Measurements from ENCODE around the gene MCC.
A peak's percentile ranks its signal among the peaks of the same experiment; 100 is the strongest.
"Not testable (repeated sequence)": the region's sequence is repeated elsewhere in the genome, so short reads cannot be mapped to it uniquely, and the experiment has no call there.

MCC gene

DNA sequence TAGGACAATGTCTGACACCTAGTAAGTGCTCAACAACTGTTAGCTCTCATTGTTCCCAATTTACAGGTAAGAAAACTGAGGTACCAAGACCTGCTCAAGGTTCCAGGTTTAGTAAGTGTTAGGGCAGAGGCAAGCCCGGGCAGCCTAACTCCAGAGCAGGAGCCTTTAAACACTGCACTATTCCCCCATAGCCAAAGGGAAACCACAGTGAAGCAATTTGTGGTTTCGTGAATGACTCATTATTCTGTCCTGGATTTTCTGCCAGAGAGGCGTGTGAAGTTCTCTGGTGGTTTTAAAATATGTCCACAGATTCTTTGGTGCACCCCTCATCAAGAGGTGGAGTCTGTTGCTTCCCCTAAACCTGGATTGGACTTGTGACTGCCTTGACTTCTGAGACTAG lies 1.0 kb upstream of the MCC start:
- peak; percentile 11 for DNase-seq

DNA sequence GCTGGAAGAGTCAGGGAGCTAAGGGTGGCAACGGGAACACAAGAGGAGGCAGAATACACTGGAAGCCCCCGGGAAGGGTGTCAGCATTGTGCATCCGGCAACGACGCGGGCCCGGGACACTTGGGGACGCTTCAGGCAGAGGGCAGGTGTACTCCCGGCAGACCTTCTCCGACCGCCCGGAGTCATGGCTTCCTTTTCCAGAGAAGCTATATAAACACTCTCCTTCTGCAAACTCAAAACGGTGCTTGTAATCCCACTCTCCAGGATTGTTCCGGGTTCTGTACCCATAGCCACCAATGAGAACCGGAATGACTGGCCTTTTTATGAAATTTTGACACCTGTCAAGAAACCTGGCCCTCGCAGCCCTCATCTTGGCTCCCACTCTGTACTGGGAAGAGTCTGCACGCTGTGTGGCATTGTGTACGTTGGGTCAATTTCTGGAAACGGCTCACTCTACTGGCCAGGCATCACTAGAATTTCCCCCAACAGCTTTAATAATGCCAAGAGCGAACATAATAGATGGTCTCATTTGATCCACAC lies 462 bp upstream of the MCC start:
- DNase-seq, result no peak

DNA sequence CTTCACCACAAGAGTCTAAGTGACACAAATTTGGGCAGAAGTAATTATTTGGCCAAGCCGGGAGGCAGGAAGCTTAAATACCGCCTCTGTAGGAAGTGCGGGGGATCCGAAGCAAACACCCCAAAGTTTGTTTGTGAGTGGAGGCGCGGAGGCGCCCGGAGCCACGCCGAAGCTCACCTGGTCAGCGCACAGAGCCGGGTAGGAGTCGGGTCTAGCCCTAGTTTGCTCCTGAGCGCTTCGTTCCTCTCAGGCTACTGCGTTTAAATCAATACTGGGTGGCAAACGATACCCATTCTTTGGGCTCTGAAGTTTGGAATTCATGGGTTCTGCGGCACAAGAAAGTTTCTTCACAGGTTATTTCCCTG lies 855 bp downstream of the MCC start:
- DNase-seq, result peak; percentile 6

DNA sequence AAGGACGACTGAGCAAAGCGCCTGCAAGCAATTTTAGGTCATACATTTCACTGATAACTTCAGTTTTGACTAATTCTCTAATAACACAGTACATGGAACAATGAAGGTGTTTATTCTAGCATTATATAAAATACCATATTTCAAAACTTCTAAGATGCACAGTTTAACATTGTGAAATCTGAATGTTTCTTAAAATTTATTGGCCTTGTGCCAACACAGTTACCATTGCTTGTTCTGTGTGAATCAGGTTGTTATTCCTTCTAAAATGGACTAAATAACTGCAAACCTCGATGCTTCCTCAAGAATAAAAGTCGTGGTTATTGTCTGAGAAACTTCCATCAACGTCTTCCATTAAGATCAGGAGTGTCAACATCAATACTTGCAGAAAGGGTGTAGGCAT lies 8.0 kb downstream of the MCC start:
- DNase-seq, result no peak

DNA sequence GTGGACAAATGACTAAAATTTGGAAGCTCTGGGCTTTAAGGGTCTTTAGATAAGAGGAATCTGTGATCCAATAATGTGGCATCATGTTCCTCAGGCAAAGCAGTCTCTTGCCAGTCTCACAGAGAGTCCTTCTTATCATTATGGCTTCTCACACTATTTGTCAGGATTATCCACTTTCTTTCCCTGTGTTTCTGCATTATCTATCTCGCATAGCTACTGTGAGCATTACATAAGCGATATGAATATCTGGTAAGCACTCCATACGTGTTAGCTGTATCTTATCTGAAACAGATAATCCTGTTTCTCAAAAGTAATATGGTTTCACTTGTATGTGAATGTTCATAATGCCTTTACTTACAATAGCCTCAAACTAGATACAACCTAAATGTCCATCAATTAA lies 9.6 kb downstream of the MCC start:
- no peak for DNase-seq

DNA sequence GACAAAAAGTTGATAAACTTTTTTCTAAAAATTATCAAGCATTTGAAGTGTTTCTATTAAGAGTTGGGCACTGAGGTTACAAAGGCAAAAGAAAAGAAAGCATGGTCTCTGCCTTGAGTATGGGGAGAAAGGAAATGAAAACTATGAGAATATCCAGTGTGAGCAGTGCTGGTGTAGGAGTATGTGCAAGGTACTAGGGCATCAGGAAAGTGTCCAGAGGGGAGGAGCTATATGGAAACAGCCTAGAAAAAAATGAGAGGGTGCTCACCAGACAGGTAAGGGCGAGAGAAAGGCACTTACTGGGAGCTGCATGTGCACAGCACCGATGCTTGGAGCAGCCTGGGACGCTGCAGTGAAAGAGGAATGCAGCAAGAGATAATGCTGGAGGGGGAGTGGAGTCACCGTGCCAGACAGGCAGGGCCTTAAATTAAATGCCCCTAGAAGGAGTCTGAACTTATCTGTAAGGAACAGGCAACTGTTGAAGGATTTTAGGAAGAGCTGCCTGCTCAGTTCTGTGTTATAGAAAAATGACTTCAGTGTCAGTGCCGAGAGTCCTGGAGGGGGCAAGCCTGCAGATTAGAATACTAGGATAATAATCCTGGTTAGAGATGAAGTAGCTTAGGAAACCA lies 14.0 kb downstream of the MCC start:
- no peak for DNase-seq

DNA sequence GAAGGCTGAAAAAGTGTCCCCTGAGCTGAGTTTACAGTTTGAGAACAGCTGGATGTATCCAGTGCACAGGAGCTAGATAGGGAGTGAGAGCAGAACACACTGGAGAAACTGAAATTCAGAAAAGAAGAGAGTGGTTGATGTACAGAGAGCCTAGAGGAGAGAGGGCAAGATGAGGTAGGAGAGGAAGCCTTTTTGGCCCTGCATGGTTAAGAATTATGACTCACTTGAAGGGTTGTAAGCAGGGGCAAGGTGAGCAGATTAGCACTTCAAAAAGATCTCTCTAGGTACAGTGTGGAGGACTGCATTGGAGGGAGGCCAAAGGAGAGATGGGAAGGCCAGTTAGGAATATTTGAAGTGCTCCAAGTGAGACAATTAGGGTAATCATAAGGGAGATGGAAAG lies 25.2 kb downstream of the MCC start:
- no peak for DNase-seq

DNA sequence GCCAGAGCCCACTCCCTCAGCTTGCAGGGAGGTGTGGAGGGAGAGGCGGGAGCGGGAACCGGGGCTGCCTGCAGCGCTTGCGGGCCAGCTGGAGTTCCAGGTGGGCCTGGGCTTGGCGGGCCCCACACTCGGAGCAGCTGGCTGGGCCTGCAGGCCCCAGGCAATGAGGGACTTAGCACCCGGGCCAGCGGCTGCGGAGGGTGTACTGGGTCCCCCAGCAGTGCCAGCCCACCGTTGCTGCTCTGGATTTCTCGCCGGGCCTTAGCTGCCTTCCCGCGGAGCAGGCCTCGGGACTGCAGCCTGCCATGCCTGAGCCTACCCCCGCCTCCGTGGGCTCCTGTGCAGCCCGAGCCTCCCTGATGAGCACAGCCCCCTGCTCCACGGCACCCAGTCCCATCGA lies 31.1 kb downstream of the MCC start:
- DNase-seq, result not testable (repeated sequence)

DNA sequence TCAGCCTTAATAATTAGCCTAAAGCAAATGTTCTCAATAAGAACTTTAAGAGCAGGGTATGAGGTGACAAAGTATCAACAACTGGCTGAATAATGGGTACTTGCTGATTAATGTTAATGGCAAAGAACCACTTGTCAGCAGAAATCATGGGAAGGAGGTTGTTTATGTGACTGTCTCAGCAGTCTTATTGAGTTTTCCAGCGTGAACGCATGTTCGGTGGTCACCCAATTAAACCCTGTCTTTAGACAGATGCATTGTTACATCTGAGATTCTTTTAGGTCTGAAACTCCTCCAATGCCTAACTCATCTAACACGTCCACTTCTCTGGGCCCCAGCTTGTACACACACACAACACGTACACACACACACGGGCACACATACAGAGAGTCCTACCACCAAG lies 35.3 kb downstream of the MCC start:
- DNase-seq, result no peak

DNA sequence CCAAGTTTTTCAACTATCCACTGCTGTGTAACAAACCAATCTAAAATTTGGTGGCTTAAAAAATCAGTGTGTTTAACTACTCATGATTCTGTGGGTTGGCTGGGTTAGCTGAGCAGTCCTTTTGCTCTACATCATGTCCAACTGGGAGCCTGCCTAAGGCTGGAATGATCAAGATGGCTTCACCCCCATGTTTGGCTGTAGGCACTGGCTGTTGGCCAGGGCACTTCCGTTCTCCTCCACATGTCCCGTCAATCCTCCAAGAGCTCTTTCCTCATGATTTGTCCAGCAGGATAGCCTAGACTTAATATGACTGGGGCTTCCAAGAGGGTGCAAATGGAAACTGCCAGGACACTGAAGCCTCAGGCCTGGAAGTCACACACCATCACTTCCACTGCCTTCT lies 36.5 kb downstream of the MCC start:
- DNase-seq, result no peak

DNA sequence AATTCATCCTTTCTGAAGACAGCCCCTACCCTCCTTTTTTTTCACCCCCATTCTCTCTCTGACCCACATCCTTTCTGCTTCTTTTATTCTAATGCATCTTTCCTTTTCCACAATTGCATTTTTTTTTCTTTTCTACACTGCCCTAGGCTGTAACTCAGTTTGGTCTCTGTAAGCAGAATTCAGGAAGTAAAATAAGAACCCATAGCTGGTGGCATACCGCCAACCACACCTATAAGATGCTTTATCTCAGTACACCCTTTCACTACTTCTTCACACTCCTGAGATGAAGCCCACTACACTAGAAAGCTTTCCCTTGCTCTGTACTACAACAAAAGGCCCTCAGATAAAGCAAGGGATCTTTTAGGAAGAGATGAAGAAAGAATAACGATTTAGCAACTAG lies 37.3 kb downstream of the MCC start:
- no peak for DNase-seq

DNA sequence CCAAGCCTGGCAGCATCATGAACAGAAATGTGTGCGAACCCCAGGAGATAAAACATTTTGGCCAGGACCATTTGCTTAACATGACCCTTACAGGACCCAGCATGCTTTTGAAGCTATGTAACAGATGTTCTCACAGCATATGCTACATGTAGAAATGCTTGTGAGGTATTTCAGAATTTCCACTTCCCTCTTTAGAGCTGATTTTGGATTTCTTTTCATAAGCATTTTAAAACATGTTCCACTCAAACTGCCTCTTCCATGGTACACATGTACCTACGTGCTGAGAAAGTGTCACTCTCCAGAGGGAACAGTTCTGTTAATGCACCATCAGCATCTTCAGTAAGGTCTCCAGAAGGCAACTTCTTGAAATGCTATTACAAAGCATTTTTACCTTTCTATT lies 37.8 kb downstream of the MCC start:
- no peak for DNase-seq

DNA sequence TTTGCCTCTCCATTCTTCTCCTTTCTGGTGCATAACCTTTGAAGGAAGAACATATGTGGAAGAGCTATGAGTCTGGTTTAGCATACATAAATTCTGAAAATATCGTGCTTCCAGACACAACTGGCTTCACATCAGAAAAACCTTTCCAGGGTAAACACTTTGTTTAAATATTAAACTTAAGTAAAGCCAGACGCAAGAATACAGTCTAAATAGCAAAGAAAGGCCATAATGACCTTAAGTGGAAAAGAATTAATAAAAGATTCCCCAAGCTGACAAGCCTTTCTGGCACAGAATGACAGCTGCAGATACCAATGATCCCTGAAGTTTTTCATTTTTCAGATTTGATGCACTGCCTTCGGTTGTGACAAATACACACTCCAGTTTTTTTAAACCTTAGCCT lies 40.0 kb downstream of the MCC start:
- no peak for DNase-seq

DNA sequence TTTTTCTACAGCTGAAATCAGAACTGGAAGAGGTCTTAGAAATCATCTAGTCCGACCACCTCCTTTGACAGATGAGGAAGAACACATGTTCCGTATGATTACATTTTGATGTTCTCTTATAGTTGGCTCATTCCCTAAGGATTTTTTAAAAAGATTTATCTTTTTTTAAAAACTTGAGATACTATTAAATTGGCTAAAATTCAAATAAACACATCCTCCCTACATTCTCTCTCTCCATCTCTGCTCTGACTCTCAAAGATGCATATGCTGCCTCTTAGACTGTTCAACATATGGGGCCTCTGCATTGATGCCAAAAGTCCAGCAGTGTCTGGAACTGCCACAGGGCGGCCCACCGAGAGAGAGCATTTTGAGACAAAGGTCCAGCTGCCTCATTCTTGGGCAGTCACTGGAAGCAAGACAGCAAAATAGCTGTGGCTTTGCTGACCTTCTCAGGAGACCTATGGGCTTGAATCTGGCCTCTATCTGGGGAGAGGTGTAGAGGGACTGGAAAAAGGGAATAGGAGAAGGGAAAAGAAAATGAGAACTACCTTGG lies 40.7 kb downstream of the MCC start:
- no peak for DNase-seq

DNA sequence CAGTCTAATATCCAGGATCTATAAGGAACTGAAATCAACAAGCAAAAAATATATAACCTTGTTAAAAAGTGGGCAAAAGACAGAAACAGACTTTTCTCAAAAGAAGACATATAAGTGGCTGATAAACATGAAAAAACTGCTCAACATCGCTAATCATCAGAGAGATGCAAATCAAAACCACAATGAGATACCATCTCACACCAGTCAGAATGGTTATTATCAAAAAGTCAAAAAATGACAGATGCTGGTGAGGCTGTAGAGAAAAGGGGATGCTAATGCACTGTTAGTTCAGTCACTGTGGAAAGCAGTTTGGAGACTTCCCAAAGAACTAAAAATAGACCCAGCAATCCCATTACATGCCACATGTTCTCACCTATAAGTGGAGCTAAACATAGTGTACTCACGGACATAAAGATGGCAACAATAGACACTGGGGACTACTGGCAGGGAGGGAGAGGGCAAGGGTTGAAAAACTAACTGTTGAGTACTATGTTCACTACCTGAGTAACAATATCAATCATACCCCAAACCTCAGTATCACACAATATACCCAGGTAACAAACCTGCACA lies 41.8 kb downstream of the MCC start:
- no peak for DNase-seq

DNA sequence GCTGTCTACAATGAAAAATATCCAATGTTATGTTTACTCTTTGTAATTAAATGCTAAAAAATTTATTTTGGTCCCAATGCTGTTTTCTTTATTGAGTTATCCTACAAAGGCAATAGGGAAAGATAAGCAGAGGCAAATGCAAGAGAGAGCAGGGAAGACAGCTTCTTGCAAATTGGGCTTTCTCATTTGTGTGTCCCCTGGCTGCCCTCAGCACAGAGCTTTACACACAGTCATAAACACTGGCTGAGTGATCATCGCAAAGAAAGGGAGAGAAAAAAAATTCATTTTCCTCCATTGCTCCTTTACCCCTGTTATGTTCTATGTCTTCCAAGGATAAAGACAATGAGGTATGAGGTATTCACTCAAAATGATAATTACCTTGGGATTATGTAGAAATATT lies 51.1 kb downstream of the MCC start:
- DNase-seq, result no peak

DNA sequence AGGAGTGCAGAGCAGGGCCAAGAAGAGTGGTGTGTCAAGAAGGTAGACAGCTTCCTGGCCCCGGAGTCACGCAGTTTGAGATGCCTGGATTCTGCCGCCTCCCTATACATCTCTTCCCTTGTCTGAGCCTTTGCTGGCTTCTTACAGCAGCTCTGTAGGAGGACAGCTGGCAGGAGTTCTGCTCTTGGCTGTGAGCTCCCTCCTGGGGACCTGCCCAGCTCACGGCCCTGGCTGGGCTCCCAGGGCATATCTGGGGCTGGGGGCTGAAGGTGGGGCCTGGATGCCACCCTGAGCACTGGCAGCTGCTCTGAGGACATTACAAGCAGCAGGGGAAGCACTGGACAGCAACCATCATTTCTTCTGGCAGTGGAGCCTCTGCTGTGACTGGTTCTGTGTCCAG lies 52.7 kb downstream of the MCC start:
- no peak for DNase-seq

DNA sequence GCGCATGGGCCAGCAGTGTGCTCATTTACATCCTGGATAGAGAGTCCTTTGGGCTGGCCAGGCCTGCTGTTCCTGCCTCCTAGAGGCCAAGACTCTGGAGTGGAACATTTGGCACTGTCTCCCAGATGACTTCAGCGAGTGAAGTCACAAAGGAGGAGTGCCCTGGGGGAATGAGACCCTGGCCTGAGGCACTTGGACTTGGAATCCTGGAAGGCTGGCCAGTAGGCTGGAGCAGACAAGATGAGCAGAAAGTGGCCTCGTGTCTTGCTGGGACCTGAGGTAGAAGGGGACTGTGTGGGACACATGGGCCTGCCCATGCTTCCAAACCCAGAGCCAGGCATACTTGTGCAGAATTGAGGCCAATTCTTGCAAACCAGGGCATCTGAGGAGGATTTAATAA lies 53.4 kb downstream of the MCC start, which contains the start of gene TSSK1B:
TSSK1B (minus strand) TSS at position 101 of the 400 bp plus-strand sequence. CDS start 150 bp downstream, outside the sequence.
- no peak for DNase-seq

DNA sequence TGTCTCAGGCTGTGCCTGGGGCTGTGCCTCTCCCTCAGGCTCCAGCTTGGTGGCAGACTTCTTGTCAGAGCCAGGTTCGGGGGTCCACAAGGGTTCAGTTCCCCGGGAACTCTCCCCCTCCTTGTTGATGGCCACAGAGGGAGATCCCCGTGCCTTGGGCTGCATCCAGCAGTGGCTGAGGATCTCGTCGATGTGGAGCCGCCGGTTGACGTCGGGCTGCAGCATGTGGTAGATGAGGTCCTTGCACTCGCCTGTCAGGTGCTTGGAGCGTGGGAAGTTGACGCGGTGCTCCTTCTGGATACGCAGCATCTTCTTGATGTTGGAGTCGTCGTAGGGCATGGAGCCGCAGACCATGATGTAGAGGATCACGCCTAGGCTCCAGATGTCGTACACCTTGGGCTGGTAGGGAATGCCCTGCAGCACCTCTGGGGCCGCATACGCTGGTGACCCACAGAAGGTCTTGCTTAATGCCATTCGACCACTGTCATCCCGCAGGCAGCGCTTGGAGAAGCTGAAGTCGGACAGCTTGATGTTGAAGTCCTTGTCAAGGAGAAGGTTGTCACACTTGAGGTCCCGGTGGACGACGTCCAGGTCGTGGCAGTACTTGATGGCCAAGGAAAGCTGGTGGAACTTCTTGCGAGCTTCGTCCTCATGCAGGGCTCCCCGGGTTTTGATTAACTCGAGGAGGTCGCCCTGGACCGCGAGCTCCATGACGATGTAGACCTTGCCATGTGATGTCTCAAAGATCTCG lies 54.2 kb downstream of the MCC start:
- DNase-seq, result no peak

DNA sequence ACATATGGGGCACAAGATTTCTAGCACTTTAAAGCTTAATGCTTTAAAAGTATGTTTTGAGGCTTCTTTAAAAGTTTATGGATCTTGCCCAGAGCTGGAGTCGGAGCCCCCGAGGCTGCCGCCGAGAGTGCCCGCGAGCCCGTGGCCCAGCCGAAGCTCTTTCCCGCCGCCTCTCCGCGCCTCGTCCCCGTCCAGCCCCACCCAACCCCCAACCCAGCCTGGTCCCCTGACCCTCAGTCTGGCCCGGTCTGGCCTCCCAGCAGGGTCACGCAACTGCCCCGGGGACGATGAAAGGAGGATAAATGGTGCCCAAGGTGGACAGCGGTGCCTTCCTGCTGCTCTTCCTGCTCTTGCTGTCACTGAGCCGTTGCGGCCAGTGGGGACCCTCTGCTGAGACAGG lies 55.2 kb downstream of the MCC start:
- DNase-seq, result no peak

DNA sequence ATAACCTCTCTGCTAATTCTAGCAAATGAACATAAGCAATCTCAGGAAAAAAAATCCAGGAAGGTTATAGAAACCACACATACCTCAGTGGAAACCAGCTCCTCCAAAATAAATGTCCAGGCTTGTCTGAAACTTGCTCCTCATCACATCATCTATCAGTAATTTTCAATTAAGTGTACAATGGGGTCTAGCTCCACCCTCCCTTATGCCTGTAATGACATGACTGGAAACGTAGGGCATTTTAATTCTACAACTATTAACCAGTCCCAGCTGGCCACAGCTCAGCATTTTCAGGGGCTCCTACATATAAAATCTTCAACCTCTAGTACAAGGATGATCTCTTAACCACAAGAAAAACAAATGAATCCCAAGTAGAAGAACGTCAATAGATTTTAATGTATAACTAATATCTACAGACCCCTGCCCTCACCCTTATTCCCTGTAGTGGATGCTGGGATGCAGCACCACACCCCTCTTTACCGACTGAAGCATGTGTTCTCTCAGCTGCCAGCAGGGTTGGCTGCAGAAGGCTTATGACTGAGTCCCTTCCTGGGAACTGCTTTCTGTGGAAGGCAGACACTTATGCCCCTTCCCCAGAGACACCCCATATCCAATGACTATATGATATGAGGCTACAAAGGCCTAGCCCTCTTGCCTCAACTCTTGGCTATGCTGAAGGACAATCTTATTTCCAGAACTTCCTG lies 60.2 kb downstream of the MCC start:
- no peak for DNase-seq

DNA sequence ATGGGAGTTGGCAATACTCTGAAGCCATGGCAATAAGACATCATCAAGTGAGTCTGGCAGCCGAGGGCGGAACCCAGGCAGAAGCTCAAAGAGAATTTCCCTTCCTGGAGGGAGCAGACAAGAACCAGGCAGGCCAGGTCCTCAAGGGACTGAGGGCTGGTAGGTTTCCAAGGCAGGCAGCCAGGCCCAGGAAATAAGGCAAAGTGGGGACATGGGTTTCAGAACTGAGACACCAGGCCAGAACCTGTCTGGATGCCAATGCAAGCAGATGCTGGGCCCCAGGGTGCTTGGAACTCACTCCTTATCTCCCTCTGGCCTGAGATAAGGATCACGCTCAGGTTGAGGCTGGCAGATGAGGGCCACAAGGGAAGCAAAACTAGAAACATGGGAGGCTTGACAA lies 62.3 kb downstream of the MCC start:
- no peak for DNase-seq

DNA sequence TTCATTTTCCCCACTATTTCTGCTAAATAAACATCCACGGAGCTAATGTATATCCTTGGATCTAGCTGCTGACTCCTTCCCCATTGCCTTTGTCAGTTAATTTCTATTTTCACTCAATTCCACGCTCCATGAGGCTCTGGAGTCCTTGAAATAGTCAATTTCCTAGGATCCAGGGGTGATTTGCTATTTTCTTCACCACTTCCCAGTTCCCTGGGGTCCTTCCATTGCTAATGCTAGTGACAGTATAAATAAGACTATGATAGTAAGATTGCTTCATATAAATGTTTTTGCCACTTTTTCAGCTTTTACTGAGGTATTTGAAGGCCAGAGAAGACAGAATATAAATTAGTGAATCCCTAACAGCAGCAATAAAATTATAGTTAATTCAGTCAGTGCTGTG lies 66.6 kb downstream of the MCC start:
- DNase-seq, result no peak
